ENCODE measurements around the gene OLFM3.

The OLFM3 gene

DNA sequence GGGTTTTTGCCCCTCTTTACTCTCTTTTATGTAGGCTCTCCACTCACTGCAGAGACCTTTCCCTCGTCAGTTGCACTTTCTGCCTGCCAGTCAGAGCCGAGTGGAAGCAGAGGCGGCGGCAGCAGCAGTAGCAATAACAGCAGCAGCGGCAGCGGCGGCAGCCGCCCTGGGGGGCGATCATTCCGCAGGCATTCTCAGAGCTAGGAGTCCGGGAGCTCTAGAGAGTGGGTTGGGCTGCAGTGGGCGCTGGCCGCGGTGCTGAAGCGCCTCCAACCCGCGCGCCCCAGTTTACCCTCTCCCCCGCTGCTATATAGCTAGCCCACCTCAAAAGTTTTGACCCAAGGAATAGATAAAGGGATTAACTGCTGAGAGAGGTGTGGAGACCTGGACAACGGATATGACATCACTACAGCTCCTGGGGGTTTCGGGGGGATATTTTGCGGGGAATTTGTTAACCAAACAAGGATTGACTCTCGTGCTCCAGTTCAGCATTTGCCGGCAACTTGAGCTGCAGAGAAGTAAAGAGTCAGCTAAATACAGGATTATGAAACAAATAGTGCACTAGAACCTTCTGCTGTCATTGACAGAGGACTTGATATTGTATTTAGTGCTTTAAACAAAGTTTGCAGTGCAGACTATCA, at the start of gene OLFM3:
Gene OLFM3 (minus strand): TSS at position 102 of the 641 bp plus-strand sequence.
- peak; percentile 49 for DNase-seq (ENCODE audit: low spot score)
- TF ChIP-seq, protein P1, sequence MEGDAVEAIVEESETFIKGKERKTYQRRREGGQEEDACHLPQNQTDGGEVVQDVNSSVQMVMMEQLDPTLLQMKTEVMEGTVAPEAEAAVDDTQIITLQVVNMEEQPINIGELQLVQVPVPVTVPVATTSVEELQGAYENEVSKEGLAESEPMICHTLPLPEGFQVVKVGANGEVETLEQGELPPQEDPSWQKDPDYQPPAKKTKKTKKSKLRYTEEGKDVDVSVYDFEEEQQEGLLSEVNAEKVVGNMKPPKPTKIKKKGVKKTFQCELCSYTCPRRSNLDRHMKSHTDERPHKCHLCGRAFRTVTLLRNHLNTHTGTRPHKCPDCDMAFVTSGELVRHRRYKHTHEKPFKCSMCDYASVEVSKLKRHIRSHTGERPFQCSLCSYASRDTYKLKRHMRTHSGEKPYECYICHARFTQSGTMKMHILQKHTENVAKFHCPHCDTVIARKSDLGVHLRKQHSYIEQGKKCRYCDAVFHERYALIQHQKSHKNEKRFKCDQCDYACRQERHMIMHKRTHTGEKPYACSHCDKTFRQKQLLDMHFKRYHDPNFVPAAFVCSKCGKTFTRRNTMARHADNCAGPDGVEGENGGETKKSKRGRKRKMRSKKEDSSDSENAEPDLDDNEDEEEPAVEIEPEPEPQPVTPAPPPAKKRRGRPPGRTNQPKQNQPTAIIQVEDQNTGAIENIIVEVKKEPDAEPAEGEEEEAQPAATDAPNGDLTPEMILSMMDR (IDR thresholded peaks at IDR 0.05; ENCODE audit: borderline replicate concordance, control extremely low read depth, extremely low read depth, insufficient read depth, missing control alignments), result no peak
- in situ Hi-C loops (cut with MboI; ENCODE audit: low sequenced_read_pairs, unreplicated experiment), result no loop called here

DNA sequence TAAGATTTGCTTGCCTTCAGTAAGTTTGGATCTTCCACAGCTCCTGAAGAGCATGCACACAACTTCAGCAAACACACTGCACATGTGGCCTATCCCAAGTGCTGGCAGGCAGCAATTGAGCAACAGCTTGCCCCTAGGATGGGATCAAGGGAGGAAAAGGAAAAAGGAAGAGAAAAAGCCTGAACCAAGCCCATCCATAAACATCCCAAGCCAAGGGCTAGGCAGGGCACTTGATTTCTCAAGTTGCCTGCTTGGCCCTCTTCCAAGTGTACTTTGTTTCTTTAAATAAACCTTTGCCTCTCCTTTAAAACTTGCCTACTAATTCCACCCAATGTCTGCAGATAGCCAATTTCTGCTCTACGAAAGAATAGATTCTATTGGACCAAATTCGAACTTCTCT, 49.0 kb upstream of the OLFM3 start:
- TF ChIP-seq, protein P1 (IDR thresholded peaks at IDR 0.05; ENCODE audit: borderline replicate concordance, control extremely low read depth, extremely low read depth, insufficient read depth, missing control alignments), result no peak
- no peak for DNase-seq (ENCODE audit: low spot score)
- in situ Hi-C loops (cut with MboI; ENCODE audit: low sequenced_read_pairs, unreplicated experiment), result no loop called here

DNA sequence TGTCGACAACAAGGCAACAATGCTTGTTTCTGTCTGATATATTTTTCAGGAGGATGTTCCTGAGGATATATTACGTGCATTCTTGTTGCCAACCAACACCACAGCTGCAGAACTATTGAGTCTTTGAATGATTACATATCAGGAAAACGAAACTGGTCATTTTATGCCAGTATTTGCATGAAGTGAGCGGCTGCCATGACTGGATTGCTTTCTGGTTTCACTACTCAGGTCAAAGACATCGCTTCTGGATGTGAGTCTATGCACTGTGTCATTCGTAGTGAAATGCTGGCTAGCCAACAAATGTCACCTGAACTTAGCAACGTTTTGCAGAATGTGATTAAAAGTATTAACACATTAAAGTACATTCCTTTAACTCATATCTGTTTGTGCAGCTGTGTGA, 35.8 kb upstream of the OLFM3 start:
- TF ChIP-seq, protein P1 (IDR thresholded peaks at IDR 0.05; ENCODE audit: borderline replicate concordance, control extremely low read depth, extremely low read depth, insufficient read depth, missing control alignments), result no peak
- in situ Hi-C loops (cut with MboI; ENCODE audit: low sequenced_read_pairs, unreplicated experiment), result no loop called here
- no peak for DNase-seq (ENCODE audit: low spot score)

DNA sequence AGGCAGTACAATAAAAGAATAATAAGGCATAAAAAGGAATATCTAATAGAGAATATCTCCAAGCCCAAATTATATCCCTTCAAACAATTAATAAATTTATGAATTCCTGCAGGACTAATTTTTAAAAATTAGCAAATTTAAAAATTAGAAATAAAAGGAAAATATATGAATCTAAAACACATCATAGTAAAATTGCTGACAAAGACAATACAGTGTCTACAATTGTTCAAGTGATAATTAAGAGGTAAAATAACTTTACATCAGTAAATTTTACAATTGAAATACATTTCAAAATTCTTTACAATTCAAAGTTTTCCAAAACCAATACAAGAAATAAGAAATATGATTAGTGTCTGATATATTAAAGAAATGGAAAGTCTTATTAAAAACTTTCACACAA, 22.8 kb upstream of the OLFM3 start:
- TF ChIP-seq, protein P1 (IDR thresholded peaks at IDR 0.05; ENCODE audit: borderline replicate concordance, control extremely low read depth, extremely low read depth, insufficient read depth, missing control alignments), result no peak
- in situ Hi-C loops (cut with MboI; ENCODE audit: low sequenced_read_pairs, unreplicated experiment), result no loop called here
- DNase-seq (ENCODE audit: low spot score), result no peak

DNA sequence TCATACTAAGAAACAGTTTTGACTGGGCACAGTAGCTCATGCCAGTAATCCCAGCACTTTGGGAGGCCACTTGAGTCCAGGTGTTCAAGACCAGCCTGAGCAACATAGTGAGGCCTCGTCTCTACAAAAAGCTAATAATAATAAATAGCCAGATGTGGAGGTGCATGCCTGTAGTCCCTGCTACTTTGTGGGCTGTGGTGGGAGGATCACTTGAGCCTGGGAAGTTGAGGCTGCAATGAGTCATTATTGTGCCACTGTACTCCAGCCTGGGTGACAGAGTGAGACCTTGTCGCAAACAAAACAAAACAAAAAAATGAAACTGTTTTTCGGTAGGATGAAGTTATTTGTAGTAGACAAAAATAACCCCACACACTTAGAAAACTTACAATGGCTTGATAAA, 19.0 kb upstream of the OLFM3 start:
- in situ Hi-C loops (cut with MboI; ENCODE audit: low sequenced_read_pairs, unreplicated experiment), result no loop called here
- DNase-seq (ENCODE audit: low spot score), result no peak
- TF ChIP-seq, protein P1 (IDR thresholded peaks at IDR 0.05; ENCODE audit: borderline replicate concordance, control extremely low read depth, extremely low read depth, insufficient read depth, missing control alignments), result no peak

DNA sequence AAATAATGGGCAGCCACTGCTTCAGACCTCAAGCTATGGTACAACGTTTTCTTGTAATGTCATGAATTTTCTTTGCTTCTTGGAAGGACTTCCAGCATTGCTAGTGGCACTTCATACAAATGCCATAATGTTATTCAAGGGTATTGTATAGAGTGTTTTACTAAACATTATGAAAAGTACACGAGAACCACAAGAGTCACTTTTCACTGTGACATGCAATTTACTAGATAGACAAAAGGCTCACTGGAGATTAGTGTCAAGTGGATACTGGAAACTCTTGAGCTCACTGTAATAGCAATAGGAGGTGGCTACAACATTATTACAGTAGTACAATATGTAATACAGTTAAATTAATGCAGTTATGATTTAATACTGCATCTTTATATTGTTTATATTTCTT, 5.3 kb upstream of the OLFM3 start:
- no peak for DNase-seq (ENCODE audit: low spot score)
- TF ChIP-seq, protein P1 (IDR thresholded peaks at IDR 0.05; ENCODE audit: borderline replicate concordance, control extremely low read depth, extremely low read depth, insufficient read depth, missing control alignments), result no peak
- in situ Hi-C loops (cut with MboI; ENCODE audit: low sequenced_read_pairs, unreplicated experiment), result no loop called here
